Endodermal cell (in vitro differentiated cells): ENCODE measurements around the gene GRIK3. TPM values are rescaled to one million over a fixed set of nuclear protein-coding genes. Genes with fewer than 3 reads are reported as not detected.

Experiments used
- DNase-seq: peaks from one replicate; pipeline ENCODE4 v3.0.0-alpha.2; 2017
- H3K27ac ChIP-seq: 2 replicates; pipeline ENCODE4 v1.5.1; 2013; ENCODE audit warnings: mild to moderate bottlenecking, low read depth, low read length, moderate library complexity
- H3K27me3 ChIP-seq: 2 replicates; pipeline ENCODE4 v1.6.1; 2013; ENCODE audit warnings: mild to moderate bottlenecking, low read length, moderate library complexity; ENCODE audit not compliant: insufficient read depth, control insufficient read depth, poor library complexity, severe bottlenecking
- H3K36me3 ChIP-seq: 2 replicates; pipeline ENCODE4 v1.7.0; 2013; ENCODE audit warnings: mild to moderate bottlenecking, low read length, moderate library complexity; ENCODE audit not compliant: control insufficient read depth, insufficient read depth
- H3K4me1 ChIP-seq: one replicate; pipeline ENCODE4 v1.7.0; 2013; ENCODE audit warnings: low read length; ENCODE audit not compliant: control insufficient read depth, insufficient read depth
- H3K4me3 ChIP-seq: 2 replicates; pipeline ENCODE4 v1.5.1; 2013; ENCODE audit warnings: mild to moderate bottlenecking, low read length, moderate library complexity
- H3K9ac ChIP-seq: 2 replicates; pipeline ENCODE4 v1.6.1; 2013; ENCODE audit warnings: mild to moderate bottlenecking, low read length, moderate library complexity; ENCODE audit not compliant: poor library complexity, severe bottlenecking; ENCODE audit errors: extremely low read depth
- H3K9me3 ChIP-seq: 2 replicates; pipeline ENCODE4 v1.6.1; 2013; ENCODE audit warnings: mild to moderate bottlenecking, low read length, moderate library complexity; ENCODE audit not compliant: control insufficient read depth
- H3K27ac Mint-ChIP-seq: 2 replicates; pipeline ENCODE4 v1.8.0; 2020; ENCODE audit warnings: mixed read lengths
- H3K27me3 Mint-ChIP-seq: 2 replicates; pipeline ENCODE4 v1.8.0; 2021; ENCODE audit warnings: mild to moderate bottlenecking, mixed read lengths; ENCODE audit not compliant: insufficient read depth
- H3K36me3 Mint-ChIP-seq: 2 replicates; pipeline ENCODE4 v1.8.0; 2020; ENCODE audit warnings: low read depth, mixed read lengths
- H3K4me1 Mint-ChIP-seq: 2 replicates; pipeline ENCODE4 v1.8.0; 2020; ENCODE audit warnings: mixed read lengths
- H3K4me3 Mint-ChIP-seq: 2 replicates; pipeline ENCODE4 v1.8.0; 2020; ENCODE audit warnings: mild to moderate bottlenecking, moderate library complexity, mixed read lengths
- H3K9me3 Mint-ChIP-seq: 2 replicates; pipeline ENCODE4 v1.8.0; 2020; ENCODE audit warnings: mild to moderate bottlenecking, mixed read lengths
- WGBS, 2 experiments: methylation state at CpG; one replicate each; pipeline versions ENCODE4 v1.1.5 to v1.1.7; 2013; ENCODE audit warnings: missing lambda C conversion rate in 2 of 2, mixed read lengths in 1 of 2; ENCODE audit not compliant: insufficient coverage in 1 of 2, insufficient read length in 1 of 2; 5-methylcytosine and 5-hydroxymethylcytosine counted together
- total RNA-seq, 2 donors: library from RNA; stranded (reverse); fragmentation: NEBNext Ultra II Directional in 1 of 2; extraction: Animal tissue kit (Norgen Biotek cat#: 25700) in 1 of 2; gene quantifications; 2 replicates in 1 of 2; 3 replicates in 1 of 2; pipeline ENCODE4 v1.2.1, GENCODE V29; 2021
- TF ChIP-seq, protein P1 (sequence below): fragments of 200-600 bp; sonication (generic); conservative IDR thresholded peaks from 2 replicates; pipeline ENCODE4 v1.5.0; 2021; ENCODE audit warnings: antibody characterized with exemption, mild to moderate bottlenecking

GRIK3 gene
- total RNA-seq, 2 donors from 2014 or later = 13.4 to 32.4 TPM

DNA sequence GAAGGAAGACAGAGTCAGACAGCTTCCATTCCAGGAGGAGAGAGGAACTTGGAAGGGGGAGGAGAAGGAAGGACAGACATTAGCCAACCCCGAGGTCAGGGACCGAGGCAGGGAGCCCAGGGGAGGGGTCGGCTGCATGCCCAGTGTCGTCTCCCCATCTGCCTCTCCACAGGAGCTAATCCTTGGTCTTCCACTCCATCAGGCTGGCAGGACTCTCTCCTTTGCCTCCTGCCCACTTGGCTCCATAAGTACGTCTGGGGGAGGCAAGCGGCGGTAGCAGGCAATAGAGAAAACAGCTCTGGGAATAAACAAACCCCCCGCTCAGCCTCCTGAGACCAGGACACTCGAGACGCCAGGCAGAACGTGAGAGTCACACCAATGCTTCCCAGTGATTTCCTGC lies 71.3 kb downstream of the GRIK3 start:
- TF ChIP-seq, protein P1, sequence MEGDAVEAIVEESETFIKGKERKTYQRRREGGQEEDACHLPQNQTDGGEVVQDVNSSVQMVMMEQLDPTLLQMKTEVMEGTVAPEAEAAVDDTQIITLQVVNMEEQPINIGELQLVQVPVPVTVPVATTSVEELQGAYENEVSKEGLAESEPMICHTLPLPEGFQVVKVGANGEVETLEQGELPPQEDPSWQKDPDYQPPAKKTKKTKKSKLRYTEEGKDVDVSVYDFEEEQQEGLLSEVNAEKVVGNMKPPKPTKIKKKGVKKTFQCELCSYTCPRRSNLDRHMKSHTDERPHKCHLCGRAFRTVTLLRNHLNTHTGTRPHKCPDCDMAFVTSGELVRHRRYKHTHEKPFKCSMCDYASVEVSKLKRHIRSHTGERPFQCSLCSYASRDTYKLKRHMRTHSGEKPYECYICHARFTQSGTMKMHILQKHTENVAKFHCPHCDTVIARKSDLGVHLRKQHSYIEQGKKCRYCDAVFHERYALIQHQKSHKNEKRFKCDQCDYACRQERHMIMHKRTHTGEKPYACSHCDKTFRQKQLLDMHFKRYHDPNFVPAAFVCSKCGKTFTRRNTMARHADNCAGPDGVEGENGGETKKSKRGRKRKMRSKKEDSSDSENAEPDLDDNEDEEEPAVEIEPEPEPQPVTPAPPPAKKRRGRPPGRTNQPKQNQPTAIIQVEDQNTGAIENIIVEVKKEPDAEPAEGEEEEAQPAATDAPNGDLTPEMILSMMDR = no peak
- Histone ChIP-seq H3K36me3 (no peaks in the 10 kb centered on the region), H3K27ac (no peak overlapping the region), H3K4me1 (peaks cover 3% of the 10 kb centered on the region), H3K27me3 (no peaks in the 10 kb centered on the region), H3K9me3 (no peaks in the 10 kb centered on the region), H3K4me3 (no peak overlapping the region), H3K9ac (no peak overlapping the region)
- DNase-seq = no peak
- H3K27ac Mint-ChIP-seq = no peak overlapping the region
- H3K9me3 Mint-ChIP-seq = no peaks in the 10 kb centered on the region
- WGBS, 2 experiments = 76 to 82% methylated on average over 5 to 11 of the region's 11 CpGs
- no peaks in the 10 kb centered on the region for H3K36me3 Mint-ChIP-seq
- peaks cover 10% of the 10 kb centered on the region for H3K27me3 Mint-ChIP-seq
- no peak overlapping the region for H3K4me3 Mint-ChIP-seq
- H3K4me1 Mint-ChIP-seq = no peaks in the 10 kb centered on the region

DNA sequence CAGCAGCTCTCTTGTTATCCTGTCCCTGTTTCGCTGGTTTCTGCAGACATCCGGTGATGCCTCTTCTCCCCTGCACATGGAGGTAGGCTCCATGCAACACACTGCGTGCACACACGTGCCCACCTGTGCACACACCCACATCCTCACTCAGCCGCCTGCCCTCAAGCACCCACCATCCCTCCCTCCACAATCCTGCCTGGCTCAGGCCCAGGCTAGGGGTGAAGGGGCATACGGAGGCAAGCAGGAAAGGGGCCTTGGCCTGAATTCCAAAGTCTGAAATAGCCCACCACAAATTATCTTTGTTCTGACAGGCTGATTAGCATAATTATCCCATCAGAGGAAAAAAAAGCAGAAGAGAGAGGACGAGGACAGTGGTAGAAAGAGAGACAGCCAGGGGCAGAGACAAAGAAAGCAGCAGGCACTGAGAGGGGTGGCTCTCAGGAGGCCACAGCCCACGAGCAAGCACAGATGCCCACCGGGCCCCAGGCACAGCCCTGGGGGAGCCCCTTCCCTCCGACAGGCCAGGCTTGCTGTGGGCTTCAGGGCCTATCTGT lies 73.2 kb downstream of the GRIK3 start:
- no peaks in the 10 kb centered on the region for H3K9me3 ChIP-seq
- Mint-ChIP-seq H3K36me3 (no peaks in the 10 kb centered on the region), H3K9me3 (no peaks in the 10 kb centered on the region), H3K4me3 (no peak overlapping the region), H3K4me1 (no peaks in the 10 kb centered on the region), H3K27me3 (peaks cover 10% of the 10 kb centered on the region), H3K27ac (no peak overlapping the region)
- TF ChIP-seq, protein P1 = no peak
- no peak overlapping the region for H3K9ac ChIP-seq
- peak overlapping the region; percentile 44 for H3K27ac ChIP-seq
- 90 to 95% methylated on average over 7 to 10 of the region's 10 CpGs for WGBS, 2 experiments
- no peaks in the 10 kb centered on the region for H3K4me1 ChIP-seq
- H3K27me3 ChIP-seq = no peaks in the 10 kb centered on the region
- no peak overlapping the region for H3K4me3 ChIP-seq
- DNase-seq = no peak
- no peaks in the 10 kb centered on the region for H3K36me3 ChIP-seq

DNA sequence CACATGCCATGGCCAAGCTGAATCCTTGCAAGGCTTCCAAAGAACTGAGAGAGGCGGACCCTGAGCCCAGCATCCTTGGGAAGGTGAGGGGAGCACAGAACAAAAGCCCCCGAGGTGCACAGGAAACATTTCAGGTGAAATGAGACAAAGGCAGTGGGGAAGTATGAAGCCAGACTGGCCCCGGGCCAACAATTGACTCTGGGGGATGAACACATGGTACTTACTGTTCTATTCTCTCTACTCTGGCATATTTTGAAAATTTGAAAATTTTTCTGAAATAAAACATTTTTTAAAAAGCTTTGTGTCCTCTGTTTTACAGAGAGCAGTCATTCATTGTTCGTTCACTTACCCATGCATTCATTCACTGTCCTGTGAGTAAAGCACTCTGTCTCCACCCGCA lies 77.7 kb downstream of the GRIK3 start:
- WGBS, 2 experiments = 90 to 91% methylated on average over 4 to 5 of the region's 5 CpGs
- H3K9me3 ChIP-seq = no peaks in the 10 kb centered on the region
- Mint-ChIP-seq H3K4me3 (no peak overlapping the region), H3K9me3 (no peaks in the 10 kb centered on the region), H3K4me1 (no peaks in the 10 kb centered on the region), H3K27me3 (no peaks in the 10 kb centered on the region), H3K36me3 (no peaks in the 10 kb centered on the region), H3K27ac (no peak overlapping the region)
- TF ChIP-seq, protein P1 = no peak
- no peak overlapping the region for H3K27ac ChIP-seq
- H3K9ac ChIP-seq = no peak overlapping the region
- no peaks in the 10 kb centered on the region for H3K36me3 ChIP-seq
- no peak for DNase-seq
- no peaks in the 10 kb centered on the region for H3K27me3 ChIP-seq
- H3K4me1 ChIP-seq = no peaks in the 10 kb centered on the region
- H3K4me3 ChIP-seq = no peak overlapping the region
